Upper lobe of right lung (tissue), 1 donor: Measurements from ENCODE around the gene GFY. TPM values are rescaled to one million over a fixed set of nuclear protein-coding genes. Genes with fewer than 3 reads are reported as not detected.

ENCODE experiments used
- ATAC-seq: fragments of 200-7000 bp; cut with Tn5 transposase; one replicate; pipeline ENCODE4 v1.9.1; 2020; ENCODE audit warnings: mild to moderate bottlenecking, moderate library complexity
- DNase-seq: peaks from one replicate; pipeline ENCODE4 v3.0.0-alpha.2; 2020
- H3K27ac ChIP-seq: fragments of 200-600 bp; one replicate; pipeline ENCODE4 v1.8.0; 2022
- H3K27me3 ChIP-seq: fragments of 200-600 bp; one replicate; pipeline ENCODE4 v1.8.0; 2022; ENCODE audit warnings: mild to moderate bottlenecking
- H3K36me3 ChIP-seq: fragments of 200-600 bp; one replicate; pipeline ENCODE4 v1.8.0; 2022
- H3K4me1 ChIP-seq: fragments of 200-600 bp; one replicate; pipeline ENCODE4 v1.8.0; 2022
- H3K4me3 ChIP-seq: fragments of 200-600 bp; one replicate; pipeline ENCODE4 v1.8.0; 2022; ENCODE audit warnings: mild to moderate bottlenecking
- H3K9me3 ChIP-seq: fragments of 200-600 bp; one replicate; pipeline ENCODE4 v1.8.0; 2022
- CTCF ChIP-seq: fragments of 200-600 bp; IDR thresholded peaks from one replicate; pipeline ENCODE4 v1.8.0; 2022; ENCODE audit warnings: antibody characterized with exemption
- intact Hi-C: fragments of 100-400 bp; cut with DNase I; formaldehyde crosslinking; loops from one replicate; pipeline ENCODE4 v1.11.0; 2022
- total RNA-seq: library from RNA; stranded (reverse); fragmentation: NEBNext Ultra II Directional; extraction: Animal tissue kit (Norgen Biotek cat#: 25700); gene quantifications from one replicate; pipeline ENCODE4 v1.2.1, GENCODE V29; 2021
- donor health status: DM: no; HTN: yes; CAD: no; lungs with severe emphysema.

The GFY gene
- total RNA-seq, 1 donor from 2014 or later, result not detected

- Histone ChIP-seq H3K4me3 (peak overlapping the region; percentile 92), H3K36me3 (peaks cover 21% of the 10 kb centered on the region), H3K27me3 (no peaks in the 10 kb centered on the region), H3K9me3 (no peaks in the 10 kb centered on the region), H3K27ac (no peak overlapping the region), H3K4me1 (peaks cover 11% of the 10 kb centered on the region)
- TF ChIP-seq CTCF, result no peak
- intact Hi-C loops, result no loop called here
- ATAC-seq (no peak), DNase-seq (no peak)
These were observed 25.2 kb downstream of the GFY start for GRCh38 chr19:49450405-49450804.

DNA sequence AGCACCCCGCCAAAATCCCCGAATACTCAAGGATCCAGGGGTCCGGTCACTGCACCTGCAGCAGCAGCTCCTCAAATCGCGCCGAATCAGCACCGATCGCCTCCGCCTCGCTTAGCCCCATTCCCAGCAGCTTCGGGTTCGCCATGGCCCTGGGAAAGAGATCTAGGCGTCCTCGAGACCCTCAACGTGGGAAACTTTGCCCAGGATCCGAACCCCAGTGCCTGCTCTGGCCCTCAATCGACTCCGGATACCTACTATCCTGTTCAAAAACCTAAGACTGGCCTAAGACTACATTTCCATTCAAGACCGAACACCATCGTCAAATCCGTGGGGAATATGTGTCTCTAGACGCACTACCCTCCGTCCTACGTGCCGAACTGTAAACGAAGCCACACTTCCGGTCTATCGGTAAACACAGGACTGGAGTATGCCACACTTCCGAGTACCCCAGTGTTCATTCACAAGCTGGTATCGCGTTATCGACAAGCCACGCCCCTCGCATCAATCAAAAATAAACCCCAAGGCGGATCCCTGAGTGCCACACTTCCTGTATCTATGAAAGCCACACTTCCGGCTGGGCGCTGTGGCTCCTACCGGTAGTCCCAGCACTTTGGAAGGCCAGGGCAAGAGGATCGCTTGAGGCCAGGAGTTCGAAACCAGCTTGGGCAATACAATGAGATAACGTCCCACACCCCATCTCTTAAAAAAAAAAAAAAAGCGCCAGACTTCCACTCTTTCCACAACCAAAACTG is 26.4 kb downstream of the GFY start, which contains the start of gene PIH1D1:
Gene PIH1D1 (minus strand): TSS at position 385 of the 752 bp plus-strand sequence. CDS start 240 bp downstream, at position 145.
- Histone ChIP-seq H3K36me3 (peaks cover 19% of the 10 kb centered on the region), H3K27me3 (no peaks in the 10 kb centered on the region), H3K9me3 (no peaks in the 10 kb centered on the region), H3K4me3 (peak within 1 kb of the TSS; percentile 92), H3K27ac (peak within 1 kb of the TSS; percentile 95), H3K4me1 (peaks cover 11% of the 10 kb centered on the region)
- TF ChIP-seq CTCF, result no peak
- ATAC-seq (peak; percentile 85), DNase-seq (peak; percentile 96)
- intact Hi-C loops, result no loop called here

- intact Hi-C loops, result no loop called here
- peaks cover 15% of the 10 kb centered on the region for H3K4me1 ChIP-seq
- H3K27me3 ChIP-seq, result no peaks in the 10 kb centered on the region
- H3K27ac ChIP-seq, result peak within 1 kb of the TSS; percentile 95
- ATAC-seq, result peak; percentile 93
- no peaks in the 10 kb centered on the region for H3K9me3 ChIP-seq
- peak; percentile 99 for DNase-seq
- H3K36me3 ChIP-seq, result peaks cover 12% of the 10 kb centered on the region
- peak within 1 kb of the TSS; percentile 92 for H3K4me3 ChIP-seq
- no peak for TF ChIP-seq CTCF
These were observed 28.0 kb downstream of the GFY start, which contains the start of gene ALDH16A1 for GRCh38 chr19:49453013-49453756. TSS of gene ALDH16A1 (plus strand) at chr19:49453225. CDS start at chr19:49453332, 107 bp downstream.

DNA sequence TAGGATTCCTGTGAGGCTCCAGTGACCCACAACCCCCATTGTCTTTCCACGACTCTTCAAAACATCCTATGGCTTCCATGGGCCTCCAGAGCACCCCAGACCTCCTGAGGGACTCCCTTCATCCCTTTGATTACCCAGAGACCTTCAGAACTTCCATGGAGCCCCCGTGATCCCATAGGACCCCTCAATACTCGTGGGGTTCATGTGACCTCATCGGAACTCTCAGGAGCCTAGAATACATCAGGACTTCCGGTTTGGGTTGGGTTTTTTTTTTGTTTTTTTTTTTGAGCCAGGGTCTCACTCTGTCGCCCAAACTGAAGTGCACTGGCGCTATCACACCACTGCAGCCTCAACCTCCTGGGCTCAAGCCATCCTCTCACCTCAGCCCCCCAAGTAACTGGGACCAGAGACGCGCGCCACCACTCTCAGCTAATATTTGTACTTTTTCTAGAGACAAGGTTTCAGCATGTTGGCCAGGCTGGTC is 28.6 kb downstream of the GFY start:
- Histone ChIP-seq H3K9me3 (no peaks in the 10 kb centered on the region), H3K27ac (peak overlapping the region; percentile 95), H3K36me3 (peaks cover 7% of the 10 kb centered on the region), H3K27me3 (no peaks in the 10 kb centered on the region), H3K4me3 (peak overlapping the region; percentile 66), H3K4me1 (peaks cover 19% of the 10 kb centered on the region)
- no peak for TF ChIP-seq CTCF
- ATAC-seq (no peak), DNase-seq (no peak)
- intact Hi-C loops, result no loop called here

DNA sequence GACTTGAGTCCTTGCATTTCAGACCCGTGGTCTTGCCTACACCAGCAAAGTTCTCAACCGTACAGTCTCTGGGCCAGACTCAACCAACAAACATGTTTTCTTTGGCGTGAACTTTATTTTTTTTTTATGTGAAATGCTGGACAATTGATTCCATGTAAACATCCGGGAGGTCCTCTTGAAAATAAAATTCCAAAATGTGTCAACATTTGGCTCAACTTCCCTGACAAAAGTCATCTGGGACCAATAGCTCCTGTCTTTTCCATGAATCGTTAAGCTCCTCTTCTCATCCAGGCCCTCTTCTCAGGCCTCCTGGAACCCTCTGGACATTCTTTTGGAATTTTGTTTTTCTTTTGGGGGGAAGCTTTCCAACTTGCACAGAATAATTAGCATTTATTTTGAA is 30.6 kb downstream of the GFY start:
- Histone ChIP-seq H3K4me3 (no peak overlapping the region), H3K9me3 (no peaks in the 10 kb centered on the region), H3K27me3 (no peaks in the 10 kb centered on the region), H3K36me3 (peaks cover 11% of the 10 kb centered on the region), H3K4me1 (peaks cover 13% of the 10 kb centered on the region), H3K27ac (peak overlapping the region; percentile 56)
- DNase-seq (no peak), ATAC-seq (no peak)
- TF ChIP-seq CTCF, result no peak
- intact Hi-C loops, result no loop called here
